GM19238 (cell line): Measurements from ENCODE around the gene COL9A1.

Experiments used
- DNase-seq: peaks from one replicate; pipeline ENCODE4 v3.0.0; 2011; ENCODE audit warnings: low spot score; ENCODE audit not compliant: insufficient read length

COL9A1 gene

DNA sequence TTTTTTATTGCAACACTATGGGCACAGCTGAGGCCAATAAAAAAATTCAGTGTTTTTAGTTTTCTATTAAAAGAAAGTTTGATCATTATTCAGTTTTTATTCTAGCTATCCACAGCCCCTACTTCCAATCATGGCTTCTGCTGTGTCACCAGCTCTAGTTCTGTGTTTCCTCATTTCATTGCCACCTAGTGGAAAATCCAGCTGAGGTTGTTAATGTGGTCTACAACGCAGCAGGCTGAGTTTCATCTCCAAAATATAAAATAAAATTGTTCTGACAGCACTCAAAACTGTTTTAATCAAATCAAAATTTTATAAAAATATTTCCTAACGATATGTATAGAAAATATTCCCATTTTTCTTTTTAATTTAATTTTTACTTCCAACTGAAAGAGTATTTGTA, 13.6 kb downstream of the COL9A1 start:
- DNase-seq = no peak

DNA sequence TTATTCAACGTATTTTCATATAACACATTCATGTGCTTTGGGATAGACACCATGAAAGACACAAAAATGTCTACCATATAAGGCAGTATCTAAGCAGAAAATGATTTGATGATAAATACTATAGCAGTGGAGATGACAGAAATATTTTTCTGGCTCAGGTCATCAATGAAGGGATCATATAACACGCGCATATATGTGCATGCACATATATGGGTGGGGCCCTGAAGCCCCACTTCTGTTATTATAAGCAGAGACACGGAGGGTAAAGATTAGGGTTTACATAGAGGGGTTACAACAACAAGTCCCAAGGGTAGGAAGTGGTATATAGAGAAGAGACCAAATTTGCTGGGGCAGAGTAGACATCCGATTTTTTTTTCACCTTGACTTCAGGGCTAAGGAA, 16.0 kb downstream of the COL9A1 start:
- DNase-seq = no peak

DNA sequence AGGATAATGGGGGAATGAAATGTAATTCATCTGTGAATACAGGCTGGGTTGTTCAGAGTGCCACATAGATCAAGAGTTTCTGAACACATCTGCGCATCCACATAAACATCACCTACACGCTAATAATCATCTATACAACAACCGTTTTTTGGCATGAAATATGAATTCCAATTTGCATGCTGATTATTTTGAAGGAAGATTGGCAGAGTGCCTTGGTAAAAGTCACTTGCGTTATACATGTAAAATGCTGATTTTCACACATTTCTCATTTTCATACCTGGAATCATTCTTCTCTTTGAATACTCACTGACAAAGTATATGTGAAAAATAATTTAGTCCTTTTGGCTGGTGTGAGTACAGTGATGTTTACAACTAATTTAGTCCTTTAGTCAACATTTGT, 17.7 kb downstream of the COL9A1 start:
- DNase-seq = no peak

DNA sequence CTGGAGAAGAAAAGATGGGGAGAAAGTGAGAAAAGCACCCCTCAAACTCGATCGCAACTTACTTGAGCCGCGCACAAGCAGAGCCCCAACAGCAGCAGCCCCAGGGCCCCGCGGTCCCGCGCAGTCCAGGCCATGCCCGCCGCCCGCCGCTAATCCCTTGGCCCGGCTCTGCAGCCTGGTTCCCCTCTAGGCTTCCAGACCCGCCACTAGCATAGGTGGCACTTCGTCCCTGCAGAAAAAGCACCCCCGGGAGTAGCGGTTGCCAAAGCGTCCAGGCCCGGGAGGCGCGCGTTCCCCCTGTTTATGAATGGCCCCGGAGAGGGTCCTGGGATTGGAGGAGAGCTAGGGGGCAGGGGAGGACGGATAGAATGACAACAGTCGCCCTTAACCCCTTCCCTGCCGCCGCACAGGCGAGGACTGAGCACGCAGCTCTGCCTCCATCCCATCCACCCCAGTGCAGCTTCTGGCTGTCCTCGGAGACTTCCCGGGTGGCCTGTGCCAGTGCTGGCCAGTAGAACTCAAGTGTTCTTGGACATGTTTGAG, 19.9 kb downstream of the COL9A1 start:
- no peak for DNase-seq

DNA sequence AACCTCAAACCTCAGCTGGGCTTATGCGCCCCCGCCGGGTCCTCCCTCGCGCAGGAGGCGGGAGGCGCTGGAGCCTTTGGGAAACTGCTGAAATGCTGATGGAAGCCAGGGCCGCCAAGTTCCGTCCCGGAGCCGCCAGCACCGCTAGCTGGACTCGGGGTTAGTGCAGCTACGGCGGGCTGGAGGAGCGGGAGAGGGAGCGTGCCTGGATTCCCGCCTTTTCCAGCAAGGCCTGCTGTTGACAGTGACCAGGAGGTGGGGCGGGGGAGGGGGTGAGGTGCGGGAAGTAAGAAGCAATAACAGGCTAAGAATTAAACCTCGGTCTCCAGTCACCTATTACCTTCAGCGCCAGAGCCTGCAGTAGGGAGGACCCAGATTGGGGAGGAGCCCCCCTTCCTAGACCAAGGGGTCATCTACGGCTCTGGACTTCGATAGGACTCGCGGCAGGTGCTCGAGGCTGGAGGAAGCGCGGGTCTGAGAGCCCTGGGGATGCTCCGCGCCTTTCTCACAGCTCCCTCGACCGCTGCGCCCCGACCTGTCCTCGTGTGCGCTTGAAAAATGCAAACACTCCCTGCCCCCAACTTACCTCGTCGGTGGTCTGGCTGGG, 20.5 kb downstream of the COL9A1 start:
- DNase-seq = no peak

DNA sequence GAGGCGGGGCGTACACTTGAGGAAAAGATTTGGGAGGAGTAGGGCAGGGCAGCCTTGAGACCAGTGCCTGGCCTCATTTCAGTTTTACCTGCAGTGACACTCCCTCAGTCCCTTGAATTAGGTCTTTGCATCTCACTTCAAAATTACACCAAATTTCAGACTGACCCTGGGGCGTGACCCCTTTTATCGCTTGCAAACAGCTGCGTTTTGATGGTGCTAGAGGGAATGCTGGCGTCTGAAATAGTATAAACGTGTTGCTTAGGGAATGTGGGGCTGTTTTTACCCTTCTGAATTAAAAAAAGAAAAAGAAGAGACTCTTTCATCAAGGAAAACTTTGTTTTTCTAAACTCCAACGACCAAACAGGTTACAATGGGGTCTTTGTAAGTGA, 21.0 kb downstream of the COL9A1 start:
- DNase-seq = no peak

DNA sequence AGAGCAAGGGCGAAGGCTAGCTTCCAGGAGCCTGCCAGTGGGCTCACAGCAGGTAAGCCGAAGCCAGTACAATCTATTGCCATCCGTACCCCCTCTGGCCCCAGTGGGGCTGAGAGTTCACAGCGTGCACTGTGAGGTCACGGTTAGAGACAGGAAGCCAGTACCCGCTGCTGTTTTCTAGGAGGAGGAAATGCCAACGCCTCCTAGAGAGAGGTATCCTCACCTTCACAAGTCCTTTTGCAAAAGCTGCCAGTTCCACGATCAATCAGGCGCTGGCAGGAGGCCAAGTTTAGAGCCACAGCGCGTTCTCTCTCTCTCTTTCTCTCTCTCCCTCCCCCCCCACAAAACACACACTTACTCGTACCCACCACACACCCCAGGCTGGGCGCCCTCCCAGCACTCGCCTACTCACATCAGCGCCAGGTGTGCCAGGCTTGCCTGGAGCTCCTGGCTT, 22.5 kb downstream of the COL9A1 start:
- DNase-seq = no peak

DNA sequence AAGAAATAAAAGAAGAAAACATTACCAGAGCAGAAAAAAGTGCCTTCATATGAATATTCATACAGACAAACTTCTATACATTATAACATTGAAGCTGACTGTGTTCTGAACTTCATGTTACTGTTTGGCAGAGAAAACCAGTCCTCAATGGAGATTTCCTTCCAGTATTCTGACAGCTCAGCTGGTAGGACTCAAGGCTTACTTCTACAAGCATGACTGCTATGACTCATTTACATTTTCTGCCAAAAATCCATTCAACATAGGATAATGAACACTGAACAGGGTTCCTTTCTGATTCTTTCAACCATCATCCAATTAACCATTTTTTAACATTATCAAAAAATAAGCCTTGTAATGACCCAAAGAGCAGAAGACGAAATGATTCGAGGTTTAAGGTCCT, 25.4 kb downstream of the COL9A1 start:
- no peak for DNase-seq

DNA sequence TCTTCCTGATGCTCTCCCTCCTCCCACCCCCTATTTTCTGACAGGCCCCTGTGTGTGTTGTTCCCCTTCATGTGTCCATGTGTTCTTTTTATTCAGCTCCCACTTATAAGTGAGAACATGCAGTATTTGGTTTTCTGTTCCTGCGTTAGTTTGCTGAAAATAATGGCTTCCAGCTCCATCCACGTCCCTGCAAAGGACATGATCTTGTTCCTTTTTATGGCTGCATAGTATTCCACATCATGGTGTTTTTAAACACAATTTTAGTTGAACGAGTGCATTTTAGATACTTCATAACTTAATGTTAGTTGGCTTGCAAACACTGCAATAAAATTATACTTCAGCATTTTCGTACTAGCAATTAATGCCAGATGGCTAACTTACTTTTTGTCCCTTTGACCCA, 28.5 kb downstream of the COL9A1 start:
- no peak for DNase-seq

DNA sequence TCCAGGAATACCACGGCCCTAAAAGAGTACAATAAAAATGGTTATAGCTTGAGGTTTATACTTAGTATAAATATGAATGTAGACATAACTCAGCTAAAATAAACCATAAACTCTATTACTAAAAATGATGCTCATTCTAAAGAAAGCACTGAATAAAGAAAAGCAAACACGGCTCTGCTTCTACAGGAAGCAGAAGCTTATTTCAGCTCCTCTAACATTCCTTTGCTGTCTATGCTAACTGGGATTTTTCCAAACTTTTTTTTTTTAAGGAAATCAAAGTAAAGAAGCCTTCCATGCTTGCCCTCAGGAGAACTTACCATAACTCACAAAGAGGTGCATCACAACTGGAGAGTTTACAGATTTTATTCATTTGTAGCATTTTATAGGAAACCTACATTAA, 30.8 kb downstream of the COL9A1 start:
- no peak for DNase-seq

DNA sequence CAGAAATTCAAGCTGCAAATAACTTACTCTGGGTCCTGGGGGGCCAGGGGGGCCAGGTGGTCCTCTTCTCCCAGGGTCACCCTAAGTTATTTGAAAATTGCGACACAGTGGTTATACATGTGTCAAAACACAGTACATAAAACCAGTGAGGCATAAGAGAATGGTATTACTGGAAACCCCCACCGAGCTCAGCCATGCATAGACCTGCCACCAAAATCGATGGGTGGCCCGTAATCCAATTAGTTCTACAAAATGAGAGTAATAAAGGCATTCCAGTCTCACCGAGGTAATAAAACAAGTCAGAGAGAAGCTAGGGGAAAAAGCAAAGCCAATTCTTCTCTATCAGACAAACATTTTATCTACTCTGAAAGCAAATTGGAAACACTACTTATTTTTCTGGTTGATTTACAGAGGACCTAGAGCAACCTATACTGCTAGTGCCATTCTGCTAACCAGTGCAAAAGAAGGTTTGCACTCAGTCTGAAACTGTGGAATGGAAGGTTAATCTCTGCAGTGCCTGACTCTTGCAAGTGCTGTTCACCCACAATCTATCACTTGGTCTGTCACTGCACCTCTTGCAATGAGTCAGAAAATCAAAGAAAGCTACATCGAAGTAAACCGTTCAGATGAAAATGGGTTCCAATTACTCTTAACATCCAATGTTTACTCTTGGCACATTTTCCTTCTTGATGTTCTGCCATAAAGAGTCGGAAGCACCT, 32.4 kb downstream of the COL9A1 start:
- DNase-seq = no peak

DNA sequence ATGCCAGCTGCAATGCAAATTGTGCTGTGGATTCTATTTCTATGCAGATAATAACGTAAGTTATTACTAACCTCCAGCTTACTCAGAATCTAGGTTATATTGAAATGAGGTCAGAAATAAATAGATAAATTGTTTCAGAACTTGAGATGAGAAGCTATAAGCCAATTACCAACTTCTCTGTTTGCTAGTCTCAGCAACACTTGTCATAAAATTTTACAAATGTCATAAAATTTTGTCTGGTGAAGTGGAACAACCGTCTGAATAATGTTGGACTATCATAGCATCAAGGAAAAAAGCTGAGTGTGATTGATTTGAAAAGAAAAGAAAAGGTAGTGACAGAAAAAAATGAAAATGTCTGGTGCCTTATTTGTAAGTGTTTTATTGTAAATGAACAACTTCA, 36.7 kb downstream of the COL9A1 start:
- DNase-seq = no peak

DNA sequence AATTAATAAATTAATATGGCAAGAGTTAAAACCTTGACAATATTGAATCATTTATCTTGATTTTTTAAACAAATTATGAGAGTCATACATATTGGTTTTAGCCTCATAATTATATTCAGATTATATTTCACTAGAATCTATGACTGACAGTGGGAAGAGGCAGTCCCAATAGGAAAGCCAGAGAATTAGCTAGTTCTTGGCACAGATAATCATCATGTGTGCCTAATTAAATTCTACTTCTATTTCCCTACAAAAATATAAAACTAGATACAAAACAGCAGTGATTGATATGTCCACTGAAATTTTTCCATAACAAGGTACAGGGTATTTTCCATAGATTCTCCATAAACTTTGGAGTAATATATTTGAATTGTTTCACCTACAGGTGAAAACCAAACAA, 38.6 kb downstream of the COL9A1 start:
- no peak for DNase-seq

DNA sequence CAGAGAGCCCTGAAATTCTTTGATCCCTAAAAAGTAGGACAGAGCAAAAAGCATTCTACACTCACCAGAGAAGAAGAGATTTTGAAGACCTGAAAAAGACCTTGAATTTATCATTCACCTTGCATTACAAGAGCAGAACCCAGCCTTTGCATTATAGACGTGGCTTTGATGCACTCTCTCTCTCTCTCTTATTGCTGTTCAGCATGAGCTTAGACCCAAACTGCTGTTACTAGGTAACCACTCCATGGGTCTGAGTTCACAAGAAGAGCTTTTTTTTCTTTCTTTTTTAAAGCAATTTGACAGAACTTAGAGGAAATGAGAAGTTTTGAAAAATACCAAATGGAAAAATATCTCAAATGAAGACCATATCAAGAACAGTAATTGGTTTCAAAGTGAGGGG, 44.4 kb downstream of the COL9A1 start:
- DNase-seq = no peak

DNA sequence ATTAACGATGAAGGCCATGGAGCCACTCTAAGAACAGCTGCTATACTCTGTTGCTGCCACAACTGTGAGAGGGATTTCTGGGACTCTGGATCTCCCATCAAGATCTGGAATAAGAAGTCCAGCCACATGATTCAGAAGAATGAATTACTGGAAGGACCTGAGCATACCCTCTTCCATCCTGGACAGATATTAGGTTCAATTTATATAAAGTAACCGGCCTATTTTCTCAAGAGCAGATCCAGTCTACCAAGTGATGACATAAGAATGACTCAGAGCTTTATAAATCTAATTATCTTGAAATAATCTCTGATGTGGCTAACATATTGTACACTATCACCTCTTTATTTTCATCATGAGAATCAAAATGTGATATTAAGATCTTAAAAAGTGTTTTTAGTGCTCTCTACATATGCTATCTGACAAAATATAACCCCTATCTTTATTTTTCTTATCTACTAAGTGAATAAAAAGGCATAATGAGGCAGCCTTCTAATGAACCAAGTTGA, 45.1 kb downstream of the COL9A1 start:
- DNase-seq = no peak

DNA sequence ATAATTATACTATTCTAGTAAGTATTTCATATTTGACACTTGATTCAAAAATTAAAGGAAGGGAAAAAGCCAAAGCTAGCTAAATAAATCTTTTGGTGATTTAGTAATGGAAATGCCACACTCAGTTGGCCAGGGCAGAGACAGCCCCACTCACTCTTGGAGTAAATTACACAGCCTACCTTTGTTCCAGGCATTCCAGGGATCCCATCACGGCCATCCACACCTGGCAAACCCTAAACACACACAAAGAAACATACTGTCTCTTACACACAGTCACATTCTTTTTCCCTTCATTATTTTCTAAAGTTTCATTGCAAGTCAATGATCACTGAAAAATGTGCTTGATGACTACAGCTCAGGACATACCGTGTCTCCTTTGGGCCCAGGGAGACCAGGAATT, 48.1 kb downstream of the COL9A1 start:
- DNase-seq = no peak

DNA sequence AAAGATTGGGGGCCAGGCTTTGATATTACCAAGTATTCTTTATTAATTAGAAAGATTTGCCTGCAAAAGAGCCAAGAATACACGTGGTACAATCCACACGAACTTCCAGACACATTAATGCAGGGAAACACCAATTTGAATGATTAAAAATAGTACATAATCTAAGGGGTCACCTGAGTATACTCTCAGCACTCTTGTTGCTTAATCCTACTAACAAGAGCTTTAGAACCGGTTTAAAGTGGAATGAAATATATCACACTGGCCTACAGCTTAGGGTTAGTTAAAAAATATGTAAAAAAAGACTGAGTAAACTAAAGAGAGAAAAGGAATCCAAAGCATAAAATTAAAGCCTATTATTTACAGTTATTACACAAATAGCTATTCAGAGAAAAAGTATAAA, 49.0 kb downstream of the COL9A1 start:
- DNase-seq = no peak

DNA sequence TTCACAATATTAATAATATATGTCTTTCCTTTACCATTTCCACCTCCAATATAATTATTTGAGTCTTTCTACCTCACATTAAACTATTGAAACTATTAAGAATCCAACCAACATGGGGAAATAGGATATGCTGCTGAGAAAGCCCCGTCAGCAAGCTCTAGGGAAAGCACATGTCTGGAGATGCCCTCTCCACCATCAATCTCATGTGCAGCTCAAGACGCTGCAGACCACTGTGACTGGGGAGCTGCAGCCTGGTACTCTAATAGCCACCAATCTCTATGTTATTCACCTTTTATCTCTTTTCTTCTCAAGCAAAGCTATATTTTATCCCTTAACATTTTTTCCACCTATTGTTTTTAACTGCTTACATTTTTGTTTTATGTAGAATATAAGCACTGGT, 50.3 kb downstream of the COL9A1 start:
- DNase-seq = no peak

DNA sequence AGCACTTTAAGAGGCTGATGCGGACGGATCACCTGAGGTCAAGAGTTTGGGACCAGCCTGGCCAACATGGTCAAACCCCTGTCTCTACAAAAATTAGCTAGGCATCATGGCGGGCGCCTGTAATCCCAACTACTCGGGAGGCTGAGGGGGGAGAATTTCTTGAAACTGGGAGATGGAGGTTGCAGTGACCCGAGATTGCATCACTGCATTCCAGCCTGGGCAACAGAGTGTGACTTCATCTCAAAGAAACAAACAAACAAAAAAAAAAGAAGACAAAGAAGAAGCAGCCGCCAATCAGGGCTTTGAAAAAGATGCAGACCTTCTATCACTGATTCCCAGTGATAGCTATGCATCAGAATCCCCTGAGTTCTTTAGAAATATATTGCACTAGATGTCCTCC, 56.8 kb downstream of the COL9A1 start:
- DNase-seq = no peak

DNA sequence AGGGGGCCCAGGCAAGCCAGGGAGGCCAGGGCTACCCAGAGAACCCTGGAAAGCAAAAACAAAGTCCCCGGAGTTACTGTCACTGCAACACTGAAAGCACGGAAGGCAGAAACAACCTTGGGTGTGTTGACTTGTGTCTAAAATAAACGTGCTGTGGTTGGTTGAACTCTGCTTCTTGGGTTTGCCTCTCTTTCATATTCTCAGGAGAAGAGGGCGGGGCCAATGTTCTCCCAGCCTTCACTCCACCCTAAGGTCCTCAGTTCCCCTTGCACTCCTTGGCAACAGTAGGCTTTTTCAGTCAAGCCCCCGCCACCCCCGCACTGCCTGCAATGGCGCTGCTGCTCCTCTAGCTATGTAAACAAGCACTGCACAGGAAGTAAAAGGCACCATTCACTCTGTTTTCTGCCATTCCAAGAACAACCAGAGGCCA, 60.9 kb downstream of the COL9A1 start:
- DNase-seq = no peak

DNA sequence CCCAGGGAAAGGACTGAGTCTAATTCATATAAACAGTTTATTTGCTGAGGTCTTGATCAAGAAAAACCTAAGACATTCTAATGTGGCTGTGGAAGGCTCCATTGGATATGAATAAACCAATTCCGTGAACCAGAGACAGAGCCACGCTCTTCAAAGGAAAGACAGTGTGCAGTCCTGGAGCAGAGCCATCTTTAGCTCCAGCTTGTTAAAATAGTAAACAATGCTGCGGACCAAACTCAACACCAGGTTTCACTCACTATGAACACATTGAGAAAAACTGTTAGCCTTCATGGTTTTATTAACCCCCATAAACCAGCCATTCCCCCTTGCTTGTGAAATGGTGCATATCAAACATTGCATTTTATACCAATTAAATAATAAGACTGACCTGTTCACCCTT, 61.9 kb downstream of the COL9A1 start:
- DNase-seq = no peak

DNA sequence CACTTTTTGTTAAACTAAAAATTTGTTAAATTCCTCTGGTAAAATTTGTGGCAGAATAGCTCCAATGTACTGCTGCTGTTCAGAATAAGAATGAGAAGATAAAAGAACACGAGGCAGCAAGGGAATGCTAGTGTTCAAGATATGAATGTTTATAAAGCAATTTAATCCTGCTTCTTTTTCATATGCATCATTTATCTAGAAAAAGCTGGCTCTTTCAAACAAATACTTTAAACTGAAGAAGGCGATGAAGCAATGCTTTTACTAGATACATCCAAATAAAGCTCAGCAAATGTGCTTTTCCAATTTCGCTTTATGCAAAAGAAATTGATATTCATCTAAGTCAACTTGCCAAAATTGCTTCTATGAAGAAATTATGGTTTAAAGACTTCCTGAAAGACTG, 66.5 kb downstream of the COL9A1 start:
- DNase-seq = no peak
